Lower lobe of right lung (tissue), 2 donors: ENCODE measurements around the gene AGAP5. TPM values are rescaled to one million over a fixed set of nuclear protein-coding genes. Genes with fewer than 3 reads are reported as not detected.
"Not testable (repeated sequence)": the region's sequence is repeated elsewhere in the genome, so short reads cannot be mapped to it uniquely, and the experiment has no call there.

Experiments used
- ATAC-seq, 2 donors: fragments of 200-7000 bp; cut with Tn5 transposase; one replicate each; pipeline ENCODE4 v1.9.1; 2020 to 2022; ENCODE audit warnings: mild to moderate bottlenecking in 2 of 2, moderate library complexity in 2 of 2
- DNase-seq: peaks from one replicate; pipeline ENCODE4 v3.0.0-alpha.2; 2020
- H3K27ac ChIP-seq: fragments of 200-600 bp; one replicate; pipeline ENCODE4 v1.8.0; 2022
- H3K27me3 ChIP-seq: fragments of 200-600 bp; one replicate; pipeline ENCODE4 v1.8.0; 2022; ENCODE audit warnings: low read depth
- H3K36me3 ChIP-seq: fragments of 200-600 bp; one replicate; pipeline ENCODE4 v1.8.0; 2022; ENCODE audit warnings: mild to moderate bottlenecking
- H3K4me1 ChIP-seq: fragments of 200-600 bp; one replicate; pipeline ENCODE4 v1.8.0; 2022
- H3K4me3 ChIP-seq: fragments of 200-600 bp; one replicate; pipeline ENCODE4 v1.8.0; 2022; ENCODE audit warnings: mild to moderate bottlenecking
- H3K9me3 ChIP-seq: fragments of 200-600 bp; one replicate; pipeline ENCODE4 v1.8.0; 2022
- intact Hi-C: fragments of 100-400 bp; cut with DNase I; formaldehyde crosslinking; loops from one replicate; pipeline ENCODE4 v1.11.0; 2022
- total RNA-seq: library from RNA; stranded (reverse); fragmentation: NEBNext Ultra II Directional; extraction: Animal tissue kit (Norgen Biotek cat#: 25700); gene quantifications from one replicate; pipeline ENCODE4 v1.2.1, GENCODE V29; 2021
- donor health status: DM: no; HTN: yes; CAD: no; lungs with severe emphysema.

The AGAP5 gene
- total RNA-seq, 1 donor from 2014 or later: 9.1 TPM

DNA sequence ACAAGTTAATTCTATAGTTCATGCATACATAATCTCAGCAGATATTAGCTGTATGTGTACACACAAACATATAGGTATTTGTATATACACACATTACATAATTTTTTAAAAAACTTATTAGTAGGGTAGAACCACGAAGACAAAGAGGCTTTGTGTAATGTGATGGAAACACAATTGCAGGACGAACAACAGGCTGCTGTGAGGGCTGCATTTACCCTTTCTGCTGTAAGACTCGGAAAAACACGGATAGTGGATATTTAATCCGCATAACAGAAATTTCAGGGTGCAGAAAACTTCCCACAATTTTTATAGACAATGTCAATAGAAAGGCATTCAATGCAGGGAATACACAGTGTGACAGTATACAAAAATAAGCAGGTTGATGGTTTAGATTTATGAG is 13.8 kb upstream of the AGAP5 start:
- H3K4me3 ChIP-seq, H3K9me3 ChIP-seq, H3K27ac ChIP-seq, DNase-seq, intact Hi-C loops, H3K27me3 ChIP-seq, ATAC-seq, H3K4me1 ChIP-seq: not testable (repeated sequence)
- H3K36me3 ChIP-seq: peaks cover 38% of the 10 kb centered on the region

GRCh38 chr10:73708122-73708521 is 10.2 kb upstream of the AGAP5 start:
- H3K27ac ChIP-seq, H3K27me3 ChIP-seq, H3K9me3 ChIP-seq, ATAC-seq, H3K4me3 ChIP-seq, intact Hi-C loops, DNase-seq, H3K4me1 ChIP-seq: not testable (repeated sequence)
- peaks cover 31% of the 10 kb centered on the region for H3K36me3 ChIP-seq

DNA sequence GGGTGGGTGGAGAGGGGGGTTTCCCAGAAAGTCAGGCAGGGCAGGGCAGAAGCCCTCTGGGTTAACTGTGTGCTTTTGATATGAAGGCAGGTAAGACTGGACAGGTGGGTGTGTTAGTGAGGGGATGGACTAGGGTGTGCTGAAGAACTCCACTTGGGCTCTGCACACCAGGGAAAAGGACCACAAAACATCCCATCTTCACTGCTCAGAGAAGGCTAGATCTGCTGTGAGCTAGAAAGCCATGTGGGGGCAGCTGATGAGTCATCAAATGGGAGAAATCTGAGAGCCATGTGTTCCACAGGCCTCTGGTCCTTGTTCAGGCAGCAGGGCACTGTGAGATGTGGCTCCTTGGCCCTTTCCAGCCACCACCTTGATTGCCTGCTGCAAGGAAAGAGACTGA is 9.7 kb upstream of the AGAP5 start:
- H3K27me3 ChIP-seq, DNase-seq, ATAC-seq, H3K4me3 ChIP-seq, intact Hi-C loops, H3K4me1 ChIP-seq, H3K9me3 ChIP-seq, H3K27ac ChIP-seq: not testable (repeated sequence)
- H3K36me3 ChIP-seq: peaks cover 26% of the 10 kb centered on the region

- H3K9me3 ChIP-seq, H3K27ac ChIP-seq, H3K4me3 ChIP-seq, H3K4me1 ChIP-seq, DNase-seq, H3K27me3 ChIP-seq, ATAC-seq, intact Hi-C loops: not testable (repeated sequence)
- peaks cover 17% of the 10 kb centered on the region for H3K36me3 ChIP-seq
These were observed 8.6 kb upstream of the AGAP5 start for GRCh38 chr10:73706488-73706887.

DNA sequence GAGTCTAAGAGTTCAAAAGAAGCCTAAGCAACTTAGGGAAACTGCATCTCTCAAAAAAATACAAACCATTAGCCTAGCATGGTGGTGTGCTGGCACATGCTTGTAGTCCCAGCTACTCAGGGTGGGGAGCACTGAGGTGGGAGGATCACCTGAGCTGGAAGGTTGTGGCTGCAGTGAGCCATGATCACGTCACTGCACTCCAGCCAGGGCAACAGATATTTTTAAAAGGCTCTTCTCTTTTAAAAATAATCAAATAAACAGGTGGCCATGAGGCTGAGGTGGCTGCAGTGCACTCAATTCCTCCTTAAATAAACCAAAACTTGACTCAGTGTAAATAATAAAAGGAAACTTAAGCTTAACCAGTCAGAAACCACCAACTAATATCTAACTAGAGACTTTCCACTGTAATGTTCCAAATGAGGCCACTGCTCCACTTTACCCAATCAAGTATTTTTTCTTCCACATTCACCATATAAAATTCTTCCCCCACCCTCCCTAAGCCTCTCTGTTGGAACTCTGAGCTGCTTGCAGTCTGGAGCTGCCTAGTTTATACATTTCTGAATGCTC is 7.7 kb upstream of the AGAP5 start:
- intact Hi-C loops, H3K4me1 ChIP-seq, H3K4me3 ChIP-seq, H3K9me3 ChIP-seq, ATAC-seq, H3K27me3 ChIP-seq, DNase-seq, H3K27ac ChIP-seq: not testable (repeated sequence)
- H3K36me3 ChIP-seq: peaks cover 17% of the 10 kb centered on the region

DNA sequence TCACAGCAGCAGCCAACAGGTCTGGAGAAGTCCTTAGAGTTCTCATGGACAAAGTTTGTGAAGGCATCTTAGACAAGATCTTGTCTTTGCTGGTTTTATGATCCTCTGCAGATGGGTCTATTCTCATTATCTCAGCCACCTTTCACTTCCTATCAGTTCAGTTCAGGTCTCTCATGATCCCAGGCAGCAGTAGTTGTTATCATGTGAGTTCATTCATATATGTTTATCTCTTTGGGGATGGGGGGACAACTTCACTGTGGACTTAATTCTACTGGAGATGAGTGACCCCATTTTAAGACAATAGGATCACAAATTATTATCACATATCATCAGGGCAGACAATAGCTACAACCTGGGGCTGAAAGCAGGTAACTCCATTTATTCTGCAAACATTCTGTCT is 6.0 kb upstream of the AGAP5 start:
- intact Hi-C loops, H3K27me3 ChIP-seq: not testable (repeated sequence)

DNA sequence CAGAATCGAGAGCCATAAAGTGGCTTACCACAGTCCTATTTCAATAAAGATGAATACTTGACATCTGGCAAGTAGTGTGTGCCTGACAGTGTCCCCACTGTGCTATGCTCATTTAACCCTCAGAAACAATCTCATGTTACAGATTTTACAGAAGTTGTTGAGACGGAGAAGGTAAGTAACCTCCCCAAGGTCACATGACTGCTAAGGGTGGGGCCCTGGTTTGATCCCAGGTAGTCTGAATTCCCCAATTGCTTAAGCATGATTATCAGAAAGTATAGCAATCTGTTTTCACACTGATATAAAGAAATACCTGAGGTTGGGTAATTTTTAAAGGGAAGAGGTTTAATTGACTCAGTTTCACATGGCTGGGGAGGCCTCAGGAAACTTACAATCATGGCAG is 910 bp upstream of the AGAP5 start:
- ATAC-seq, H3K27me3 ChIP-seq, H3K36me3 ChIP-seq, H3K4me1 ChIP-seq, H3K27ac ChIP-seq, H3K9me3 ChIP-seq, DNase-seq, intact Hi-C loops, H3K4me3 ChIP-seq: not testable (repeated sequence)

More for the DNA sequence above, 6.0 kb upstream of the AGAP5 start:
- not testable (repeated sequence) for H3K27ac ChIP-seq, DNase-seq, H3K4me3 ChIP-seq, H3K9me3 ChIP-seq, ATAC-seq, H3K4me1 ChIP-seq
- peaks cover 11% of the 10 kb centered on the region for H3K36me3 ChIP-seq

GRCh38 chr10:73695302-73695701 is 2.6 kb downstream of the AGAP5 start:
- ATAC-seq, H3K4me3 ChIP-seq, intact Hi-C loops, H3K27ac ChIP-seq, DNase-seq, H3K4me1 ChIP-seq, H3K27me3 ChIP-seq, H3K9me3 ChIP-seq: not testable (repeated sequence)
- H3K36me3 ChIP-seq: peaks cover 12% of the 10 kb centered on the region

DNA sequence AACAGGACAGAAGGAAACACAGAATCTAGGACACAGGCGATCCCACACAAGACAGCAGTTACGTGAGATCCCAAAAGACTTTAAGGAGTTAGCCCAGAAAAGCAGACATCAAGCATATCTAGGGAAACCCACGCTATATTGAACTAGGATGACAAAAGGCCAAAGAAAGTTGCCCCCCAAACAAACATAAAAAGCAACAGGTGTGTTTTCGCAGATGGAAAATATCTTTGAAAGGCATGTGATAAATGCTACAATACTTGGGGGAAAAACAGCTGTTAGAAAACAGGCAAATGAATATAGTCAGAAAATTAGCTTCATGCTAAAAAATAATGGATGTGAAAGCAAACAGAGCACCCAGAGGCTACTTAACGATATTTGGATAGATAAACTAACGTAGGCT is 7.2 kb downstream of the AGAP5 start:
- intact Hi-C loops, H3K27ac ChIP-seq, H3K4me1 ChIP-seq, H3K4me3 ChIP-seq, H3K27me3 ChIP-seq, H3K9me3 ChIP-seq, ATAC-seq, DNase-seq, H3K36me3 ChIP-seq: not testable (repeated sequence)

GRCh38 chr10:73689596-73689995 is 8.3 kb downstream of the AGAP5 start:
- ATAC-seq, H3K27me3 ChIP-seq, H3K9me3 ChIP-seq, intact Hi-C loops, H3K27ac ChIP-seq, DNase-seq, H3K4me3 ChIP-seq, H3K4me1 ChIP-seq: not testable (repeated sequence)
- peaks cover 12% of the 10 kb centered on the region for H3K36me3 ChIP-seq

DNA sequence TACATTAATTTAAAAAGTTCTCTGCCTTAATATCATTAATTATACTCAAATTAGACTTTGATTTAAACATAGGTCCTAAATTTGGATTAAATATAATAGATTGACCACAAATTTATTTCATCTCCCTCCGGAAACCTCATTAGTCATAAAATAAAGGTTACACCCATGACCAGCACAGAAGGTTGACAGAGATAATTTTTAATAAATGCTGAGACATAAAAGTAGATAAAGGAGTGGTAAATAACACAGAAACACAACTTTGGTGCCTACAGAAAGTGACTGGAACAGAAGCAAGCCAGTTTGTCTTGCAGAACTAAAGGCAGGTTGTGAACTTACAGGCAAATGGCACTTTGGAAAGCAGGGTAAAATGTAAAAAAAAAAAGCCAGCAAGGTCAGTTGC is 10.3 kb downstream of the AGAP5 start:
- H3K4me1 ChIP-seq, intact Hi-C loops, ATAC-seq, DNase-seq, H3K27me3 ChIP-seq, H3K36me3 ChIP-seq, H3K9me3 ChIP-seq, H3K4me3 ChIP-seq, H3K27ac ChIP-seq: not testable (repeated sequence)

- intact Hi-C loops, H3K4me3 ChIP-seq, H3K9me3 ChIP-seq, ATAC-seq, H3K4me1 ChIP-seq, H3K27ac ChIP-seq, DNase-seq, H3K36me3 ChIP-seq, H3K27me3 ChIP-seq: not testable (repeated sequence)
These were observed 23.4 kb downstream of the AGAP5 start for GRCh38 chr10:73674546-73674945.

GRCh38 chr10:73668378-73668777 is 29.5 kb downstream of the AGAP5 start:
- H3K27ac ChIP-seq, H3K9me3 ChIP-seq, H3K27me3 ChIP-seq, H3K36me3 ChIP-seq, intact Hi-C loops, ATAC-seq, DNase-seq, H3K4me3 ChIP-seq, H3K4me1 ChIP-seq: not testable (repeated sequence)

GRCh38 chr10:73666153-73666809 is 31.6 kb downstream of the AGAP5 start:
- H3K4me3 ChIP-seq, H3K27ac ChIP-seq, H3K4me1 ChIP-seq, DNase-seq, H3K27me3 ChIP-seq, H3K9me3 ChIP-seq, H3K36me3 ChIP-seq, intact Hi-C loops, ATAC-seq: not testable (repeated sequence)
